Neural progenitor cell (in vitro differentiated cells): ENCODE data around the gene P3H3. TPM values are rescaled to one million over a fixed set of nuclear protein-coding genes. Genes with fewer than 3 reads are reported as not detected.

ENCODE experiments used
- DNase-seq: peaks from one replicate; pipeline ENCODE4 v3.0.0-alpha.2; 2016; ENCODE audit warnings: low spot score
- H2AFZ ChIP-seq: fragments of 200-600 bp; sonication (generic); replicated peaks from 2 replicates; pipeline ENCODE4 v1.6.1; 2016; ENCODE audit warnings: antibody characterized with exemption
- H3F3A ChIP-seq: fragments of 200-600 bp; sonication (generic); 2 replicates; pipeline ENCODE4 v1.6.1; 2016; ENCODE audit warnings: antibody characterized with exemption, low read depth
- H3K27ac ChIP-seq: fragments of 200-600 bp; sonication (generic); 2 replicates; pipeline ENCODE4 v1.5.1; 2016; ENCODE audit warnings: mild to moderate bottlenecking
- H3K27me3 ChIP-seq: fragments of 200-600 bp; sonication (generic); 2 replicates; pipeline ENCODE4 v1.6.1; 2016; ENCODE audit warnings: mild to moderate bottlenecking, moderate library complexity
- H3K36me3 ChIP-seq: fragments of 200-600 bp; sonication (generic); 2 replicates; pipeline ENCODE4 v1.5.1; 2016
- H3K4me1 ChIP-seq: fragments of 200-600 bp; sonication (generic); 2 replicates; pipeline ENCODE4 v1.6.1; 2016; ENCODE audit warnings: mixed run types
- H3K4me2 ChIP-seq: fragments of 200-600 bp; sonication (generic); 2 replicates; pipeline ENCODE4 v1.6.1; 2016
- H3K4me3 ChIP-seq: fragments of 200-600 bp; sonication (generic); 2 replicates; pipeline ENCODE4 v1.5.1; 2016
- H3K79me2 ChIP-seq: fragments of 200-600 bp; sonication (generic); 2 replicates; pipeline ENCODE4 v1.6.1; 2016; ENCODE audit warnings: low read depth
- H3K9ac ChIP-seq: fragments of 200-600 bp; sonication (generic); 2 replicates; pipeline ENCODE4 v1.6.1; 2016
- H3K9me3 ChIP-seq: fragments of 200-600 bp; sonication (generic); 2 replicates; pipeline ENCODE4 v1.5.1; 2016; ENCODE audit warnings: low read depth
- H4K20me1 ChIP-seq: fragments of 200-600 bp; sonication (generic); 2 replicates; pipeline ENCODE4 v1.6.1; 2016; ENCODE audit warnings: low read depth
- H3K27ac Mint-ChIP-seq: 3 replicates; pipeline ENCODE4 v1.8.0; 2021; ENCODE audit warnings: mixed read lengths
- H3K27me3 Mint-ChIP-seq: 2 replicates; pipeline ENCODE4 v1.8.0; 2022; ENCODE audit warnings: low read depth, mild to moderate bottlenecking, inconsistent platforms, moderate library complexity, mixed read lengths; ENCODE audit not compliant: insufficient read depth
- H3K36me3 Mint-ChIP-seq: 3 replicates; pipeline ENCODE4 v1.8.0; 2021; ENCODE audit warnings: mixed read lengths
- H3K4me1 Mint-ChIP-seq: 3 replicates; pipeline ENCODE4 v1.8.0; 2021; ENCODE audit warnings: mixed read lengths
- H3K4me3 Mint-ChIP-seq: 3 replicates; pipeline ENCODE4 v1.8.0; 2021; ENCODE audit warnings: mild to moderate bottlenecking, moderate library complexity, mixed read lengths
- H3K9me3 Mint-ChIP-seq: 3 replicates; pipeline ENCODE4 v1.8.0; 2020; ENCODE audit warnings: mixed read lengths
- EZH2 ChIP-seq: fragments of 200-600 bp; sonication (generic); IDR thresholded peaks from 2 replicates; pipeline ENCODE4 v1.6.1; 2017; ENCODE audit warnings: antibody characterized with exemption, mild to moderate bottlenecking, moderate library complexity
- EZH2phosphoT487 ChIP-seq: fragments of 200-600 bp; sonication (generic); IDR thresholded peaks from 2 replicates; pipeline ENCODE4 v1.6.1; 2017; ENCODE audit warnings: antibody characterized with exemption
- total RNA-seq: library from RNA; depleted of rRNA; stranded (reverse); fragments of >200 nt; gene quantifications from 2 replicates; pipeline ENCODE4 v1.2.3, GENCODE V29; 2015; ENCODE audit warnings: low replicate concordance
- TF ChIP-seq, protein P1 (sequence below): fragments of 200-600 bp; sonication (generic); IDR thresholded peaks from 2 replicates; pipeline ENCODE4 v1.5.1; 2017; ENCODE audit warnings: antibody characterized with exemption, mild to moderate bottlenecking

P3H3 gene
- total RNA-seq, 1 donor from 2014 or later = 14.1 TPM

DNA sequence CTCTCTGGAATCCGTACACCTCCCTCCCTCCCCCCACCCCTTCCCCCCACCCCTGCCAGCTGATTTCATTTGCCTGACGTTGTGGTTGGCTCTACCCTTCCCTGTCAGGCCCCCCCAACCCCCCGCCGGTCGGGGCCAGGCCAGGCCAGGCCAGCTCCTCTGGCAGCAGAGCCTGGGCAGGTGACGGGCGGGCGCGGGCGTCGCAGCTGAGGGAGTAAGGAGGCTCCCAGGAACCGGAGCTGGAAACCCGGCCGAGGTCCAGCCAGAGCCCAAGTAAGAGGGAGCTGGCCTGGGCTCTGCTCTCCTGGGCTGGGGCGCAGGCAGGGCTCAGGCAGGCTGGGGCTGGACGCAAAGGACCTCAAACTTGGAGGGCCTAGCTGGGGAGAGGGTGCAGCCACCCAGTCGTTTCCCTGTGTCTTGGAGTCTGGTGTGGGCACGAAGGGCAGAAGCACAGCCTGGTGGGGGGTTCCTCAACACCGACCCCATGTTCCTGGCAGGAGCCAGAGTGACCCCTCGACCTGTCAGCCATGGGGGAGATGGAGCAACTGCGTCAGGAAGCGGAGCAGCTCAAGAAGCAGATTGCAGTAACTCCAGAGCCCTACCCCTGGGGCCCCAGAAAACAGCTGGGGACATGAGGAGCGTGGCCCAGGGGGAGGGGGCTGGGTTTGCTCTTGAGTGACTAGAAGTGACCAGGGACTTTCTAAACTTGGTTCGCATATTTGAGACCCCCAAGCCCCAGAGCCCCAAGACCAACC is 12.7 kb downstream of the P3H3 start, which contains the start of gene GNB3:
GNB3 (plus strand) TSS at position 165 of the 755 bp plus-strand sequence; CDS start at position 528, 363 bp downstream.
- Histone ChIP-seq H3K9me3 (no peaks in the 10 kb centered on the region), H3K4me1 (peaks cover 27% of the 10 kb centered on the region), H3K36me3 (no peaks in the 10 kb centered on the region), H4K20me1 (peaks cover 47% of the 10 kb centered on the region), H3K79me2 (no peaks in the 10 kb centered on the region), H3K4me2 (peak within 1 kb of the TSS; percentile 58), H3K4me3 (no peak within 1 kb of the TSS), H3F3A (peaks cover 49% of the 10 kb centered on the region), H3K27ac (peak within 1 kb of the TSS; percentile 55), H3K9ac (no peak within 1 kb of the TSS), H2AFZ (no peak within 1 kb of the TSS), H3K27me3 (no peaks in the 10 kb centered on the region)
- Mint-ChIP-seq H3K4me3 (peak within 1 kb of the TSS; percentile 21), H3K27me3 (peaks cover 6% of the 10 kb centered on the region), H3K27ac (peak within 1 kb of the TSS; percentile 90), H3K9me3 (no peaks in the 10 kb centered on the region), H3K36me3 (peaks cover 29% of the 10 kb centered on the region), H3K4me1 (peaks cover 24% of the 10 kb centered on the region)
- DNase-seq = no peak
- TF ChIP-seq, protein P1, sequence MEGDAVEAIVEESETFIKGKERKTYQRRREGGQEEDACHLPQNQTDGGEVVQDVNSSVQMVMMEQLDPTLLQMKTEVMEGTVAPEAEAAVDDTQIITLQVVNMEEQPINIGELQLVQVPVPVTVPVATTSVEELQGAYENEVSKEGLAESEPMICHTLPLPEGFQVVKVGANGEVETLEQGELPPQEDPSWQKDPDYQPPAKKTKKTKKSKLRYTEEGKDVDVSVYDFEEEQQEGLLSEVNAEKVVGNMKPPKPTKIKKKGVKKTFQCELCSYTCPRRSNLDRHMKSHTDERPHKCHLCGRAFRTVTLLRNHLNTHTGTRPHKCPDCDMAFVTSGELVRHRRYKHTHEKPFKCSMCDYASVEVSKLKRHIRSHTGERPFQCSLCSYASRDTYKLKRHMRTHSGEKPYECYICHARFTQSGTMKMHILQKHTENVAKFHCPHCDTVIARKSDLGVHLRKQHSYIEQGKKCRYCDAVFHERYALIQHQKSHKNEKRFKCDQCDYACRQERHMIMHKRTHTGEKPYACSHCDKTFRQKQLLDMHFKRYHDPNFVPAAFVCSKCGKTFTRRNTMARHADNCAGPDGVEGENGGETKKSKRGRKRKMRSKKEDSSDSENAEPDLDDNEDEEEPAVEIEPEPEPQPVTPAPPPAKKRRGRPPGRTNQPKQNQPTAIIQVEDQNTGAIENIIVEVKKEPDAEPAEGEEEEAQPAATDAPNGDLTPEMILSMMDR = no peak
- TF ChIP-seq EZH2 = no peak
- TF ChIP-seq EZH2phosphoT487 = no peak

DNA sequence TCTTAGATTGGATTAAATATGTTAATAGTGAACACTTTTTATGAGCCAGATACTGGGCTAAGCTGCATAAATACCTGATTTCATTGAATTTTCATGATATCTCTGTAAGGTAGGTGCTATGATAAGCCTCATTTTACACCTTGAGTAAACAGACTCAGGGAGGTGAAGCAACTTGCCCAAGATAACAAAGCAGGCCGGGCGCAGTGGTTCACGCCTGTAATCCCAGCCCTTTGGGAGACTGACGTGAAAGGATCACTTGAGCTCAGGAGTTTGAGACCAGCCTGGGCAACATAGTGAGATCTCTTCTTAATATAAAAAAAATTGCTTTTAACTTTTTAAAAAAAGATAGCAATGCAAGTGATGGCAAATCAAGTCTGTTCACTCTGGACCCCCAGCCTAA is 13.9 kb downstream of the P3H3 start:
- no peak for DNase-seq
- TF ChIP-seq EZH2phosphoT487 = no peak
- H3K27me3 Mint-ChIP-seq = peaks cover 6% of the 10 kb centered on the region
- peaks cover 34% of the 10 kb centered on the region for H3K36me3 Mint-ChIP-seq
- peaks cover 41% of the 10 kb centered on the region for H4K20me1 ChIP-seq
- no peaks in the 10 kb centered on the region for H3K9me3 ChIP-seq
- H3K4me1 Mint-ChIP-seq = peaks cover 28% of the 10 kb centered on the region
- H3K36me3 ChIP-seq = no peaks in the 10 kb centered on the region
- no peak overlapping the region for H3K9ac ChIP-seq
- H3K27ac ChIP-seq = no peak overlapping the region
- H3K9me3 Mint-ChIP-seq = no peaks in the 10 kb centered on the region
- H3K79me2 ChIP-seq = no peaks in the 10 kb centered on the region
- peaks cover 27% of the 10 kb centered on the region for H3K4me1 ChIP-seq
- peaks cover 47% of the 10 kb centered on the region for H3F3A ChIP-seq
- no peak overlapping the region for H3K4me3 ChIP-seq
- no peaks in the 10 kb centered on the region for H3K27me3 ChIP-seq
- H3K27ac Mint-ChIP-seq = no peak overlapping the region
- no peak overlapping the region for H3K4me2 ChIP-seq
- no peak overlapping the region for H2AFZ ChIP-seq
- H3K4me3 Mint-ChIP-seq = no peak overlapping the region

DNA sequence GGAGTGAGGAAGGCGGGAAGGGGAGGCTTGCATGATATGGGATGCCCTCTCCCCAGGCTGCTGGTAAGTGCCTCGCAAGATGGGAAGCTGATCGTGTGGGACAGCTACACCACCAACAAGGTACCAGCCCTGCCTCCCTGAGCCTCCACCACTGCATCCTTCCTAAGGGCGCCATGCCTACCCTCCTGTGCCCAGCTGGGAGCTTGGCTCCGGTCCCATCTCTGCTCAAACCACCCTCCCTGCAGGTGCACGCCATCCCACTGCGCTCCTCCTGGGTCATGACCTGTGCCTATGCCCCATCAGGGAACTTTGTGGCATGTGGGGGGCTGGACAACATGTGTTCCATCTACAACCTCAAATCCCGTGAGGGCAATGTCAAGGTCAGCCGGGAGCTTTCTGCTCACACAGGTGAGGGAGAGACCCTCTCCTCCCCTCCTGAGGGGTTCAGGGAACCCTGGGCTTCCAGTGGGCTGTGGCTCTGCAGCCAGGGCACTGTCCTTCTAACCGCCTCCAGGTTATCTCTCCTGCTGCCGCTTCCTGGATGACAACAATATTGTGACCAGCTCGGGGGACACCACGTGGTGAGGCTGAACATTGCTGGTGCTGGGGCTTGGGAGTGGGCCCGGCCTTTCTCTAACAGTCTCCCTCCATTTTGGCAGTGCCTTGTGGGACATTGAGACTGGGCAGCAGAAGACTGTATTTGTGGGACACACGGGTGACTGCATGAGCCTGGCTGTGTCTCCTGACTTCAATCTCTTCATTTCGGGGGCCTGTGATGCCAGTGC is 15.1 kb downstream of the P3H3 start:
- DNase-seq = peak; percentile 37
- no peak overlapping the region for H2AFZ ChIP-seq
- Mint-ChIP-seq H3K9me3 (no peaks in the 10 kb centered on the region), H3K36me3 (peaks cover 39% of the 10 kb centered on the region), H3K27ac (peak overlapping the region; percentile 60), H3K27me3 (peaks cover 6% of the 10 kb centered on the region), H3K4me3 (peak overlapping the region; percentile 69), H3K4me1 (peaks cover 34% of the 10 kb centered on the region)
- H3K9me3 ChIP-seq = no peaks in the 10 kb centered on the region
- H3K79me2 ChIP-seq = no peaks in the 10 kb centered on the region
- no peaks in the 10 kb centered on the region for H3K36me3 ChIP-seq
- H3K9ac ChIP-seq = no peak overlapping the region
- H3K27ac ChIP-seq = no peak overlapping the region
- TF ChIP-seq EZH2 (no peak), EZH2phosphoT487 (no peak)
- TF ChIP-seq, protein P1 = peak; percentile 15
- H3K27me3 ChIP-seq = no peaks in the 10 kb centered on the region
- H3K4me2 ChIP-seq = no peak overlapping the region
- H3K4me1 ChIP-seq = peaks cover 27% of the 10 kb centered on the region
- H3K4me3 ChIP-seq = no peak overlapping the region
- H4K20me1 ChIP-seq = peaks cover 32% of the 10 kb centered on the region
- H3F3A ChIP-seq = peaks cover 53% of the 10 kb centered on the region
